GM15510 (cell line): ENCODE data around the gene LIM2.

Experiments
- POLR2A ChIP-seq: IDR thresholded peaks from 3 replicates; pipeline ENCODE4 v1.6.1; 2011; ENCODE audit warnings: borderline replicate concordance; ENCODE audit not compliant: insufficient read length; ENCODE audit errors: extremely low read depth

Gene LIM2

DNA sequence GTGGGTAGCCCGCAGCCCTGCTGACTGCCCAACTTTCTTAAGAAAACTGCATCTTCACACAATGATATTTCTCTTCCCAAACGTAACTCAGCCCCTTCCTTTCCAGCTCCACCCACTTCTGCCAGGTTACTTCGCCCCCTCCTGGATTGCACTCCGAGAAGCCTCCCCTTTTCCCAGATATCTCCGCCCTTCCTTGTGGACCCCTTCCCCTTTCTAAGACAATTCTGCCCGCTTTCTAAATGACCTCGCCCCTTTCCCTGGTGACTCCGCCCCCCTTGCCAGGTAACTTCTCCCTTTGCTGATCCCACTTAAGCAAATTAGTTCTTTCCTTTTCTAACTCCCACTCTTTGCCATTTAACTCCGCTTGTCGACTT, 48.5 kb downstream of the LIM2 start:
- no peak for TF ChIP-seq POLR2A

DNA sequence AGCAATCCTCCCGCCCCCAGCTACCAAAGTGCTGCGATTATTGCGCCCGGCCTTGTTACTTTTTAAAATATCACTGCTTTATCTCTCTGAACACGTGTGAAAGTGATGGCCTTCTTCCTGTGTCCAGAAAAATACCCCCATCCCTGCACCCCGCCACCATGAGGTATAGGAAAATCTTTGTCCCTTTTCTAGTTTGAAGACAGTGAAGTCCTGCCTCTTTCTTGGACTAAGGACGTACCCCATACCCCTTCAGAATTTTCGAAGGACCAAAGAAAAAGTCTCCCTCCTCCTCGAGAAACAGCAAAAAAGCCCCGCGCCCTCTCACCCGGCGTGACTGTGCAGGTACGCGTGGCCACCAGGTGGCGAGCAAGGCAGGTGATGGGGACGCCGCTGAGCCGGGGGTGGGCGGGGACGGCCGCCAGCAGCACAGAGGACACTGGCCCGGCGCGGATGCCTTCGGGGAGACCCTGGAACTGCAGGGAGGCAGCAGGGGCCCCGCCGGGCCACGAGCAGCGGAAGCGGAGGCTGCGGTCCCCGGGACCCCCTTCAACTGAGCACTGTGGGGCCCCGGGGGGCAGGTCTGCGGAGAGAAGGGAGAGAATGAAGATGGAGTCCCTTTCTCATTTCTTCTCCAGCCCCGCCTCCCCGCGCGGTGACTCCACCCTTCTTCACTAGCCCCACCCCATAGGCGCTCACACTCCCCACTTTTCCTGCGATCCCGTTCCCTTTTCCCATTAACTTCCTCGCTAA, 49.0 kb downstream of the LIM2 start:
- no peak for TF ChIP-seq POLR2A

DNA sequence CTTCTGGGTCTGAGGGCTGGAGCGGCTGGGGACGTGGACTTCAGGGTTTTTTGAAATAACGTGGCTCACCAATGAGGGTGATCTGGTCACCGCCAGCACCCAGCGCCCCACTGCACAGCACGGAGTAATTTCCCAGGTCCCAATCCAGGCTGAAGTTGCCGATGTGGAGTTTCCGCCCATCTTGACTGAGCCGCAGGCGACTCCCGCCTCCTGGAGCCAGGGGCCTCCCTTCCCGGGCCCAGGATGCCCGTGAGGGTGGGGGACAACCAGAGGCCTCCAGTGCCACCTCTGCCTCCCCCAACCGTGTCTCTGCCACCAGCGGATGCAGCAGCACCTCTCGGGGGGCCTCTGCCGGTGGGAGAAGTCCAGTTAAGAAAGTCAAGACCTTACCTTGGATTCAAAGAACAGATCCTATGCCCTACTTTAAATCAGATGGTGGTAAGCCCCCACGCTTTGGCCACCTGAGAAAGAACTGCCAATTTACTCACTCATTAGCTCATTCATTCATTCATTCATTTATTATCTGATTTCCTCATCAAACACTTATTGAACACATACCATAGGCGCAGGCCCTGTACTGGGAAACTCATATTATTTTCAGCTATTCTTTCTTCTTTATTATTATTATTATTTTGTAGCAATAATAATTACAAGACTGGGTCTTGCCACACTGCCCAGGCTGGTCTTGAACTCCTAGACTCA, 49.8 kb downstream of the LIM2 start:
- no peak for TF ChIP-seq POLR2A

GRCh38 chr19:51337141-51337860, 50.5 kb downstream of the LIM2 start:
- no peak for TF ChIP-seq POLR2A

DNA sequence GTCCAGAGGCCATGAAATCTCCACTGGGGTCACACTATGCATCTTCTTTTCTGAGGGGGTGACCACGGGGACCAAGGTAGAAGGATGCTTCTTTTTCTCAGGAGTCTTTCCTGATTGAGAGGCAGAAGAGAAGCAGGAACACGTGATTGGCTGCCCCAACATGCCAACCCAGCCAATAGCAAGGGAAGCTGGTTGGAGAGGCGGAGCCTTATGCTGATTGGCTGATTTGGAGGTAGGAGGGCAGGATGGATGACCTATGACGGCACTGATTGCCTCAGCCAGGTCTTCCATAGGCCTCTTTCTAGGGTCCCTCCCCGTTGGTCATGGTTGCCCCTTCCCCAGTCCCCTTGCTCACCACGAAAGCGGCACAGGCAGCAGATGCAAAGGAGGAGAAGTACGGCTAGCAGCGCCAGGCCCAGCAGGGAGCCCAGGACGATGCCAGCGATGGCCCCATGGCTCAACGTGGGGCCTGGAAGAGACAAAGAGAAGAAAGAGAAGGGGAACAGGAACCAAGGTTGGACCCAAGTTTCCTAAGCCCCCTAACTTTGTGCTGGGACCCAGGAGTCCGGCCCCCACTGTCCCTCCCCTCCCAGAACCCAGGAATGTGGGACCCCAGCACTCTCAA, 53.8 kb downstream of the LIM2 start:
- no peak for TF ChIP-seq POLR2A

- no peak for TF ChIP-seq POLR2A
Observed at GRCh38 chr19:51331716-51332115, 56.1 kb downstream of the LIM2 start.

DNA sequence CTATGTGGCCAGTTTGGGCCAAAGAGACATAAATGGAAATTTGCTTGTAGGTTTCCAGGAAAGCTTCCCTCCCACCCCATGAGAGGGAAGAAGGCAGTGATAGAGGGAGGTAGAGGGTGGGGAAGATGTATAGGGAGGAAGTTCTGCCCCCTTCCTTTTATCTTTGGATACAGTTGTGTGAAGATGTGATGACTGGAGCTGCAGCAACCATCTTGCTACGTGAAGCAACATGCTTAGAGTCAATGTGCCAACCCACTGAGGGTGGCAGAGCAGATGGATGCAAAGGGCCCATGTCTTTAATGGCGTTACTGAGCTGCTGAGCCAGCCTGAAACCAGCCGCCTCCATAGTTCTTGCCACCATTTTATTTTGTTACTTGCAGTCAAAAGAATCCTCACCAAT, 56.6 kb downstream of the LIM2 start:
- TF ChIP-seq POLR2A, result no peak

DNA sequence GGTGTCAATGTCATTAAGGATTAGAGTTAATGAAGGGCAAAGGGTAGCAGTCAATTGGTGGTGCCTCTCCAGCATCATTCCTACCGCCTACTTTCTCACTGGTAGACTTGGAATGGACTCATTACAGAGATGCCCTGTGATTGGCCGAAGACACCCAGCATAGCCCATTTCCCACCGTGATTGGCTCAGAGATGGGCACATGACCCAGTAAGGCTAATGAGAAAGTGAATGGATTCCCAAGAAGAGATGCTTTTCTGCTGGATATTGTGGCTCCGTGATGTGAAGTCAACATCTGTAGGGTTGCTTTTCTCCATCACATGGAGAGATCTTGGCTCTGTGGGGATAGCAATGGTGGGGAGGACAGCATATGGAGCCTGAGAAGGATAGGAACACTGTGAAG, 57.4 kb downstream of the LIM2 start:
- no peak for TF ChIP-seq POLR2A
